Renal pelvis (tissue), 4 donors: ENCODE measurements around the gene UPK3BL2. TPM values are rescaled to one million over a fixed set of nuclear protein-coding genes. Genes with fewer than 3 reads are reported as not detected.
"Not testable (repeated sequence)": the region's sequence is repeated elsewhere in the genome, so short reads cannot be mapped to it uniquely, and the experiment has no call there.

Experiments
- DNase-seq: peaks from one replicate; pipeline ENCODE4 v3.0.0-alpha.2; 2013
- polyA plus RNA-seq, 3 donors: library from polyadenylated mRNA; unstranded; fragments of 120-200 nt; gene quantifications; one replicate each; pipeline ENCODE4 v1.2.1, GENCODE V29; 2013; ENCODE audit not compliant: insufficient read length in 3 of 3

The UPK3BL2 gene
- polyA plus RNA-seq, 3 donors, result 9.3 to 34.1 (median 18.5) TPM

DNA sequence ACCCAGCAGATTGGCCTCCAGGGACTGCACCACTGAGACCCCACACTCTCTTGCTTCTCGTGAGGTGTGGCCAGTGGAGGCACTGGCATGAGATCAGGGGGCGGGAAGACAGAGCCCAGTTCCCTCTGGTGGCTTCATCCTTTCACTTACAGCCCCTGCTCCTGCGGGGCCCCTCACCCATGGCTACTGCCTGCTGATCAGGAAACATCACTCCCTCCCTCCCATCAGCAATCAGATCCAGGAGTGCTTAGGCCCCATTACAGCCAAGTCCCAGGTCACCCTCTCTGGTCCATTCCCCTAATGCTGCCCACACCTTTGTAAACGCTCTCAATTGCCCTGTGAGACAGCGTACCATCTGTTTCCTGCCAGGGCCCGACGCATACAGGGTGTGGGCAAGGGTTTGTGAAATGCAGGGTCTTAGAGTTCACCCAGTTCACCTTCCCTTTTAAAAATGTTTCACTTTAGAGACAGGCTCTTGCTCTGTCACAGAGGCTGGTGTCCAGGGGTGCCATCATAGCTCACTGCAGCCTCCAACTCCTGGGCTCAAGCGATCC lies 8.4 kb downstream of the UPK3BL2 start:
- not testable (repeated sequence) for DNase-seq

DNA sequence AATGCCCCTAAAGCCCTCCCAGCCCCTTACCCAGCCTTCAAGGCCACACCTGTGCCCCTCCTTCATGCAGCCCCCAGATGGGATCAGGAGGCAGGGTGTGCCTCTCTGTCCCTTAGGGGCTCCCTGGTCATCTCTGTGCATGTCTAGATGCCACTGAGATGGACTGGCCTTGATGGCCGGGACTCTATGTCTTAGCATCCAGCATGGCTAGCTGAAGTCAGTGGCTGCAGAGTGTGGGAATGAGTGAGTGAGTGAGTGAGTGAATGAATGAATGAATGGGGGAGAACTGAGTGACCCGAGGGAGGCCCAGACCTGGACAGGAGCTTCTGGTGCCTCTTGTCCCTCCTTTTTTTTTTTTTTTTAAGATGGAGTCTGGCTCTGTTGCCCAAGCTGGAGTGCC lies 11.4 kb downstream of the UPK3BL2 start:
- not testable (repeated sequence) for DNase-seq

DNA sequence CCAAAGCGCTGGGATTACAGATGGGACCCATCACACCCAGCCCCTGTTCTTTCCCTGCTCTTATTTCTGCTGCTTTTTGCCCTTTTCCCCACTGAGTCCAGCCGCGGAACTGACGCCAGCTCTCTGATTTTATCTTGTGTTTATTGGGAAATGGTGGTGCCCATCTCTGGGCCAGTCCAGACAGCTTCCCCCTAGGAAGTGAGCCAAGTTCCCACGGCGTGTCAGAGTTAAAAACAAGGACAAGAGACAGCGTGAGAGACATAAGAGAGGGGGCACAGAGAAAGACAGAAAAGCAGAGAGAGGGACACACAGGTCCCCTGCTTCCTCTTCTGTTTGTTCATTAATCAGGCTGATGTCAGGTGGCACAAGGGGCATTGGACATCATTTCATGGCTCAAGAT lies 11.9 kb downstream of the UPK3BL2 start:
- DNase-seq, result not testable (repeated sequence)

DNA sequence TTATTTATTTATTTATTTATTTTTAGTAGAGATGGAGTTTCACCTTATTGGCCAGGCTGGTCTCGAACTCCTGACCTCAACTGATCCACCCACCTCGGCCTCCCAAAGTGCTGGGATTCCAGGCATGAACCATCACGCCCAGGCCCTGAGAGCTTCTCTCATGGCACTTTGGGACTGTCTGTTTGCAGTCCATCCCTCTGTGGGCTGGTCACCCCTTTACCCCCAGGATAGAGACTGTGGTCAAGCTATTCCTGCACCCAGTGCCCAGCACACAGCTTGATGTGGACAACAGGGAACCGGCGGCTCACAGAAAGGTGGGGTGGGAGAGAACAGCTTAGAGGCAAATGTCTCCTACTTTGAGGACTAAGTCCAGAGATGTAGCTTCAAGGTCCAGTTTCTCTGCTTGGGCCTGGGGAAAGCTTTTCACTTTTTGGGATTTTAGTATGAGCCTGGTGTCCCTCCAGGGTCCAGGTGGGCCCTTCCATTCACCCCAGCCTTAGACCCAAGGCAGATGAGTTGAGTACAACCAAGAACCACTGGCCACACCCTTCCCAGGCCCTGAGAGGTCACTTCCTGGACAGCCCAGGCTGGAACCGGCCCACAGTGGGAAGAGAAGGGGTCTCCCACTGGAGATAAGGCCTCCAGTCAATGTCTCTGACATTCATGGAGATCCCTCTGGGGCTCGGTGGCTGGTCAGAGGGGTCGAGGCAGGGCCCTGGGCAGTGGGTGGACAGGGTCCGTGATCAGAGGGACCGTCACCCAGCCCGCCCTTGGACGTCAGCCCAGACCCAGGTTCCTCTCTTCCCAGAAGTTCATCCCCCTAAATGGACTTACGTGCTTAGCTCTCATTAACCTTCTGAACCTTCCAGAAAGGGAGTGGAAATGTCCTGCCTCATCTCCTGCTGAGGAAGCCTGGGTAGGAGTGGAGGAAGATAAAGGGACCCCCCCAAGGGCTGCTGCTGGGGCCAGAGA lies 15.4 kb downstream of the UPK3BL2 start:
- not testable (repeated sequence) for DNase-seq

DNA sequence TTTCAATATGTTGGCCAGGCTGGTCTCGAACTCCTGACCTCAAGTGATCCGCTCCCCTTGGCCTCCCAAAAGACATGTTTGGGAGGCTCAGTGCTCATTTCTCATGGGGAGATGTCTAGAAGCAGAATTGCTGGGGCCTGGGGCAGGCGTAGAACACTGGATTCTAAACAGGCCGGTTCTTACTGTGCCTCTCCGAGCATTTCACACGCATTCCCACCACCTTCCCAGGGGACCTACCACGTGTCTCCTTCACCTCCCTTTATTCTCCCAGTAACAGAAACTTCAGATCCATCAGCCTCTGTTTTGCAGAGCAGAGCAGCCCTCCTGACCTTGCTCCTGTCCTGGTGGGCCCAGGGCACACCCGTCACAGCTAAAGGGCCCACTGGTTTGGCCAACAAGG lies 16.3 kb downstream of the UPK3BL2 start:
- DNase-seq, result not testable (repeated sequence)

DNA sequence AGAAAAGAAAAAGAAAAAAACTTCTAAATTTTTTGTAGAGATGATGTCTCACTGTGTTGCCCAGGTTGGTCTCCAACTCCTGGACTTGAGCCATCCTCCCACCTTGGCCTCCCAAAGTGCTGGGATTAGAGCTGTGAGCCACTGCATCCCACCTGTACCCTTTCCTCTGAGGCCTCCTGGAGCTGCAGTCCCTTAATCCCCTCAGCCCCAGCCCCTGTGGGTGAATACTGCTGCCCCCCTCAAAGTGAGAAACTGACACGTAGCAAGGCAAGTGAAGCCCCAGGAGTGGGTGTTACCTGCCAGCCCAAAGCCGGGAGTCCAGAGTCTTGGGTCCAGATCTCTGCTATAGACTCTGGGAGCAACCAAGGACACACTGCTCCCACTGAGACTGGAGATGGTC lies 18.7 kb downstream of the UPK3BL2 start:
- not testable (repeated sequence) for DNase-seq

DNA sequence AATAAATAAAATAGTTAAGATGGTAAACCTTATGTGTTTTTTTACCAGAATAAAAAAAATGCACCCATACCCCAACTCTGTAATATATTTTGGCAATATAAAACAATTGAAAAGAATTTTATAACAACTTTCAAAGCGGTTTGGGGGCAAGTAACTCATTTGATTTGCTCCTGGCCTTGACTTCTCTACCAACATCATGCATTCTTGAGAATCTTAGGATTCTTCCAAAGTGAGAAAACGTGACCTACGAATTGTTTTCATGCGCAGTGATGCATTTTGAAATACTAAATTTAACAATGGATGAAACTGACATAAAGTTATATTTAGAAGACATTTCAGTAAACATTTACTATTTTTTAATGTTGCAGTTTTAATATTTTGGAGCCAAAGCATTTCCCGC lies 22.7 kb downstream of the UPK3BL2 start:
- DNase-seq, result not testable (repeated sequence)

DNA sequence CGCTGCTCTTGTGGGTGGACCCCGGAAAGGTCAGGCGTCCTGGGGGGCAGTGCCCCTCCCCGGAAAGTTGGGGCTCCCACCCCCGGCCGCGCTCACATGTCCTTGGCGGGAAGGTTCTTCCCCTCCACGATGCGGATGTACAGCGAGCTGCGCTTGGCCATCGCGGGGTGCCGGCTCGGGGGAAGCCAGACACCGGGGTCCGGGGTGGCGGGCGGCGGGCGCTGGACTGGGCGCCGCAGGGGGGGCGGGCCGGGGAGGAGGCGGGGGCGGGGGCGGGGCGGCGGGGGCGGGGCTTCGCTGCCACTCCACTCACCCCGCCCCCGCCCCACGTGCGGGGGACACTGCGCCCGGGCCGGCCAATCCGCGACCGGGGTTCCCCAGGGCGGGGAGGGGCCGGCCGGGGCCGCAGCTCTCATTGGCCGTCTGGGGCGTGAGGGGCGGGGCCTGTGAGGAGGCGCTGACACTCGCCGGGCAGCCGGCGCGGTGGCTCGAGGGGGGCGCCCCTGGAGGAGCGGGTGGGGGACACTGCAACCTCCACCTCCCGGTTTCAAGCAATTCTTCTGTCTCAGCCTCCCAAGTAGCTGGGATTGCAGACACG lies 25.8 kb downstream of the UPK3BL2 start, which contains the start of gene RASA4B:
Gene RASA4B, minus strand, starts transcription at position 228 of the 598 bp plus-strand sequence. Its CDS starts 67 bp downstream, at position 161.
- not testable (repeated sequence) for DNase-seq

DNA sequence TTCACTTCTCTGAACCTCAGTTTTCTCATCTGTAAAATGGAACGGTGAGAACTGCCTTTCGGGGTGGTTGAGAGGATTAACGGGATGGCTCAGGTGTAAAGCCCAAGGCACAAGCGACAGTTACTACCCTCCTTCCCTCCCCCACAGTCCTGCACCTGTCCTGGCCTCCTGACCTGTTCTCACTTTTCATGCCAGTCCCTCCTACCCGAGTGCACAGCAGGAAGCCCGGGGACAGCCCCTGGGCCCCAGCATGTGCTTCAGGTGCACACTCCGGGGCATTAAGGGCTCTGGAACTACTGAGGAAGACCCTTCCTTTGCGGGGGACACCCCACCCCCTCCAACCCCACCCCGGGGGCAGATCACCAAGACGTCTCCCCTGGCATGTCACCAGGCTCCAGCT lies 26.5 kb downstream of the UPK3BL2 start:
- DNase-seq, result not testable (repeated sequence)

DNA sequence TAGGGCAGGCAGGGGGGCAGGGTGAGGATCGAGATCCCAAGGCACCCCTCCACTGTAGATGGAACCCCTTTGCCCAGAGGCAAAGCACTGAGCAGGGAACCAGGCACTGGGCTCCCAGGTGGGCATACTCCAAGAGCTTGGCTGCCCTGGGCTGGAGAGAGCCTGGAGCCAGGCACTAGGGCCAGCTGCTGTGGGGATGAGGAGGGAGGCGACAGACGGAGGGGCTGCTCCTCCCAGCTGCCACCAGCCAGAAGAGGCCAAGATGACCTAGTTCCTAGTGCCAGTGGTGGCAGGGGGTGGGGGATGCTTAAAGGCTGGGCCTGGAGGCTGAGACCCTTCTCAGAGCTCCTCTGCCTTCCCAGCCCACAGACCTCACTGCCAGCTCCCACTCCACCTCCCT lies 27.6 kb downstream of the UPK3BL2 start:
- DNase-seq, result not testable (repeated sequence)

DNA sequence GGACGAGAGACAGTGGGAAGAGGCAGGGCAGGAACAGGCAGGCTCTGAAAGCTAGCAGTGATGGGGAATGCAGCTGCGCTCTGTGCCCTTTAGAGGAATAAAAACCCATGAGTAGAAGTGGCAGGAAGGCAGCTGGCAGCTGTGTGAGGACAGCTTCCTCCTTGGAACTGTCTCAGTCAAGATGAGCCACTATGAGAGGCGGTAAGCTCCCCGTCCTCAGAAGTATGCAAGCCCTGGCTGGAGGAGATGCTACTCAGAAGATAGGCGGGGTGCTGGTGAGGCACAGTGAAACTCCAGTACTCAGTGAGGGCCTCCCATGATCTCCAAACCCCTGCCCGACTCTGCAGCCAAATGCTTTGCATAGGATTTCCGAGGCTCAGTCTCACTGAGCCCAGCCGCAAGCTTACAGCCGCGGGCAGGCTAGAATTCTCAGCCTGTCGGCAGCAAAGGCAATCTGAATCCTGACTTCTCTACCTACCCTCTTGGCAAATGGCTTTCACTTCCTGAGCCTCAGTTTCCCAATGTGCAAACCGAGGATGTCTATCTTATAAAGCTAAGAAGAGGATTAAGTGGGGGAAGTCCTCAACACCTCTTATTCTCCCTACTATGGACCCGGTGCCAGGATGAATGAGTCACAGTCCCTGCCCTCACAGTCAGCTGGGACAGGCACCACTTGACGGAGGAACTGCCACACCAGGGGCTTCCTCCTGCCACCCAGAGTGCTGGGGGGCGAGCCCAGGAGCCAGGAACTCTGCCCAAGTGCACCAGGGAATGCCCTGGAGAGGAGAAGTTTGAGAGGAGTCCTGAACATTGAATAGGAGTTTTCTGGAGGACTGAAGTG lies 28.4 kb downstream of the UPK3BL2 start:
- DNase-seq, result not testable (repeated sequence)

DNA sequence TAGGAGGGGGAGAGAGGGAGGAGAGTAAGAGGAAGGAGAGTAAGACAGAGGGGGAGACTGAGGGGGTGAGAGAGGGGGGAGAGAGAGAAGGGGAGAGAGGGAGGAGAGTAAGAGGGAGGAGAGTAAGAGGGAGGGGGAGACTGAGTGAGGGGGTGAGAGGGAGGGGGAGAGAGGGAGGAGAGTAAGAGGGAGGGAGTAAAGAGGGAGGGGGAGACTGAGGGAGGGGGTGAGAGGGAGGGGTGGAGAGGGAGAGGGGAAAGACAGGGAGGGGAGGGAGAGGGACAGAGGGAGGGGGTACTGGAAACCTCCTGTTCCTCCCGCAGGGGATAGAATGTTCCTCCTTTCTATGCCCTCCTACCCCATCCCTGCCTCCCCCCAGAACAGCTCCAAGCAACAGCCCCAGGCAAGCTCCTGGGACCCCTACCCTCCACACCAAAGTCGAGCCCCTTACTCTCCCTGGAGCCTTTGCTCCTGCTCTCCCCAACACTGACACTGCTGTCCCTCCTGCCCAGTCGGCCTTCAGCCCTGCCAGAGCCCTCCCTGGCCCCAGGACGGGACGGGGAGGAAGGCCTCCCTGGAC lies 30.8 kb downstream of the UPK3BL2 start:
- peak; percentile 93 for DNase-seq

DNA sequence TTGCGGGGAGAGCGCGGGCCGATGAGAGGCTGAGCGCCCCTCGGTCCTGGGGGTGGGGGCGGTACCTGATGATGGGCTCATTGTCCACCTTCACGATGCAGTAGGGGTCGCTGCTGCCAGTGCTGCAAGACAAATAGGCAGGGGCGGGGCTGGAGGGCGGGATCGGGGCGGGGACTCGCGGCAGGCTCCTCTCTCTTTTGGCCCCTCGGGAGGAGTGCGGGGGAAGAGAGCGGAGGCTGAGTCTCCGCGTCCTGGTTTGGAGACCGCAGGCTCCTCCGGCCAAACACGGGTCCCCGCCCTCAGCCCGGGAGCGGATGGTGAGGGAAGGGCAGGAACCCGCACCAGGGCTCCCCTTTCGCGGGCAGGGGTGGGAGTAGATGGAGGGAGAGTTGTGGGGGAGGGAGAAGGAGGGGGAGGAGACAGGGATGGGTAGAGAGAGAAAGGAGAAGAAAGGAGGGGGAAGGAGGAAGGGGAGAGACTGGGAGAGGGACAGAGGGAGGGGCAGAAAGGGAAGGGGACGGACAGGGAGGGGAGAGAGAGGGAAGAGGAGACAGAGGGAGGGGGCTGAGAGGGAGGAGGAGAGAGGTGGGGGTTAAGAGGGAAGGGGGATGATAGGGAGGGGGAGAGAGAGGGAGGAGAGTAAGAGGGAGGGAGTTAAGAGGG lies 31.5 kb downstream of the UPK3BL2 start:
- DNase-seq, result not testable (repeated sequence)

DNA sequence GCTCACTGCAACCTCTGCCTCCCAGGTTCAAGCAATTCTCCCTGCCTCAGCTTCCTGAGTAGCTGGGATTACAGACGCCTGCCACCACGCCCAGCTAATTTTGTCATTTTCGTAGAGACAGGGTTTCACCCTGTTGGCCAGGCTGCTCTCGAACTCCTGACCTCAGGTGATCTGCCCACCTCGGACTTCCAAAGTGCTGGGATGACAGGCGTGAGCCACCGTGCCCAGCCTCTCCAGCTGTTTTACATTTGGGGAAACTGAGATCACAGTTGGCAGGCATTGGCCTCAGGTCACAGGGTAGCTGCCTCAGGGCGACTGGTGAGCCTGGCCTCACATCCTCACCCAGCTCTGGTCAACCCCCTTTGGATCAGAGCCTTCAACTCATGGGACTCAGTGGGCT lies 32.9 kb downstream of the UPK3BL2 start:
- DNase-seq, result not testable (repeated sequence)

DNA sequence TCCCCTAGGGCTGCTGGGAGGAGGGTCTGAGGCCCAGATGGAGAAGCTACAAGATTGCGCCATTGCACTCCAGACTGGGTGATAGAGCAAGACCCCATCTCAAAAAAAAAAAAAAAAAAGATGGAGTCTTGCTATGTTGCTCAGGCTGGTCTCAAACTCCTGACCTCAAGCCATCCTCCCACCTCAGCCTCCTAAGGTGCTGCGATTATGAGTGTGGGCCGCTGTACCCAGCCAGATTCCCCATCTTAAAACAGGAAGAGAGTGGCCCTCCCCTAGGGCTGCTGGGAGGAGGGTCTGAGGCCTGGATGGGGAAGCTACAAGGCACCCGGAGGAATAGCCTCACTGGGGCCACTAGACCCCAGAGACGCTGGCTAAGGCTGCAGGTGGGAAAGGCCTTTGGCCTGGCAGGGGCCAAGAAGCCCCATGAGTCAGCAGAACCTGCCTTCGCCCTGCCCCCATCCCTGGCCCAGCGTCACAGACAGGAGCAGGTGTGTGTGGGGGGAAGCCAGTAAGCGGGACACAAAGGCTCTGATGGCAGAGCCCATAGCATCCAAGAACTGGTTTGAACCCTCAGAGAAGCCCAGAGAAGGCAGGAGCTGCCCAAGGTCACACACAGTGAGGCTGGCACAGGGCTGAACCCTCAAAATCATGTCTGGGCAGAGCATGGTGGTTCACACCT lies 35.9 kb downstream of the UPK3BL2 start:
- not testable (repeated sequence) for DNase-seq

DNA sequence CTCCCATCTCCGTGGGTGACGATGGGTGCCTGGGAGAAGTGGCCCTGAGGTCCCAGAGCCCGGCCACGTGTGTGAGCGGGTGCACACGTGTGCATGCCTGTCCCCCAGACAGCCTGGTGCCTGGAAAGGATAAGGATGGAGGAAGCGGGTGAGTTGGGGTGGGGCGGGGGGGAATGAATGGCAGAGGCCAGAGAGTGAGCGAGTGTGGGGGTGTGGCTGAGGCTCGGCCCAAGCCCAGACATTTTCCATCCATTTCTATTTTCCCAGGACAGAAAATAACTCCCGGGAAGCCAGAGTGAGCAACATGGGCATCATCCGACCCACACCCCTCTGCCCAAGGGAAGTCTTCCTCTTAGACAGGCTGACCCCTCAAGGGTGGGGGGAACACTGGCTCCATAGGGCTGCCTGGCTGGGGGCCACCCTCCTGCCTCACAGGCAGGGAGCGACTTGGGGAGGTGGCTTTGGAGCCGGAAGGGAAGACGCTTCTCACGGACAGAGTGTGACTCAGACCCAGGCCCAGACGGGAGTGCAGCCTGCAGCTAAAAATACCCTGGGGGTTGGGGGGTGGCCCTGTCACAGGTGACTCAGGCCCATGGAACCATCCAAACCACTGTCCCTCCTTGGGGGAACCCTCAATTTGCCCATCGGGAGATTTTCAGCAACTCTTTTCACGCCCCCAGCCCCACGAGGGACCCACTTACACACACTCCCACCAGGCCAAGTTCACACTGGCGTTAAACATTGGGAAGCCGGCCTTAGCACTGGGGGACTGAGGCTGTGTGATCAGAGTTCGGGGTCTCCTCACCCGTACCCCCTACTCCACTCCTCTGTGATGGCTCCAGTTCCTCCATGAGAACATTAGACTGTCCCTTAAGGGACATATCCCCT lies 38.0 kb downstream of the UPK3BL2 start:
- DNase-seq, result not testable (repeated sequence)

DNA sequence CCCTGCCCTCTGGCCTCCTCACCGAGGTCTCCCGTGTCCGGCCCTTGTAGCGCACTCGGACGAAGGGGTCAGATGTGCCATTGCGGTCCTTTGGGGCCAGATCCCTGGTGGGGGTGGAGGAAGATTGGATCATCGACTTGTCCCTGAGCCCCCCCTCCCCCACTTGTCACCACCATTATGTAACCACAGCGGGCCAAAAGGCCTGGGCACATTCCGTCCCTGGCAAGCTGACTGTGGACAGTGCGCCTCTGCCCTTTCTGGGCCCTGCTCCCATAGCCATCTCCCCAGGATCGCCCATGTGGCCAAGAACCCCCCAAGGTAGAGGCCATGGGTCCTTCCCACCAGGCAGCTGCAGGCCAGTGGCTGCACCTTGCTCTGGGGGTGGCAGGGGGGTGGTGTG lies 40.4 kb downstream of the UPK3BL2 start:
- DNase-seq, result not testable (repeated sequence)

DNA sequence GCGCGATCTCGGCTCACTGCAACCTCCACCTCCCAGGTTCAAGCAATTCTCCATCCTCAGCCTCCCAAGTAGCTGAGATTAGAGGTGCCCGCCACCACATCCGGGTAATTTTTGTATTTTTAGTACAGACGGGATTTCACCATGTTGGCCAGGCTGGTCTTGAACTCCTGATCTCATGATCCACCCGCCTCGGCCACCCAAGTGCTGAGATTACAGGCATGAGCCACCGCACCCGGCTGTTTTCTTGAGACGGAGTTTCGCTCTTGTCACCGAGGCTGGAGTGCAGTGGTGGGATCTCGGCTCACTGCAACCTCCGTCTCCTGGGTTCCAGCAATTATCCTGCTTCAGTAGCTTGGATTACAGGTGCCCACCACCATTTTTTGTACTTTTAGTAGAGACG lies 45.2 kb downstream of the UPK3BL2 start:
- not testable (repeated sequence) for DNase-seq

DNA sequence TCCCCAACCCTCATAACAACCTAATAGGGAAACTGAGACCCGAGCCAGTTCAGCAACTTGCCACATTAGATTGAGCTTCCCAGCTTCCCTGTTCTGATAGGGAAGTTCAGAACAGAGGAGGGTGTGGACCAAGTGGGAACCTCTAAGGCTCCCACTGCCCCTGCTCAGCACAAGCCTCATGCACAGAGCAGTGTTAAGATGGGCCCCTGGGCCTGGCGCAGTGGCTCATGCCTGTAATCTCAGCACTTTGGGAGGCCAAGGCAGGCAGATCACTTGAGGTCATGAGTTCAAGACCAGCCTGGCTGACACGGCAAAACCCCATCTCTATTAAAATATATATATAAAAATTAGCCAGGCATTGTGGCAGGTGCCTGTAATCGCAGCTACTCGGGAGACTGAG lies 46.2 kb downstream of the UPK3BL2 start:
- DNase-seq, result not testable (repeated sequence)
